ENCODE data around the gene MEIS2.

Gene MEIS2

DNA sequence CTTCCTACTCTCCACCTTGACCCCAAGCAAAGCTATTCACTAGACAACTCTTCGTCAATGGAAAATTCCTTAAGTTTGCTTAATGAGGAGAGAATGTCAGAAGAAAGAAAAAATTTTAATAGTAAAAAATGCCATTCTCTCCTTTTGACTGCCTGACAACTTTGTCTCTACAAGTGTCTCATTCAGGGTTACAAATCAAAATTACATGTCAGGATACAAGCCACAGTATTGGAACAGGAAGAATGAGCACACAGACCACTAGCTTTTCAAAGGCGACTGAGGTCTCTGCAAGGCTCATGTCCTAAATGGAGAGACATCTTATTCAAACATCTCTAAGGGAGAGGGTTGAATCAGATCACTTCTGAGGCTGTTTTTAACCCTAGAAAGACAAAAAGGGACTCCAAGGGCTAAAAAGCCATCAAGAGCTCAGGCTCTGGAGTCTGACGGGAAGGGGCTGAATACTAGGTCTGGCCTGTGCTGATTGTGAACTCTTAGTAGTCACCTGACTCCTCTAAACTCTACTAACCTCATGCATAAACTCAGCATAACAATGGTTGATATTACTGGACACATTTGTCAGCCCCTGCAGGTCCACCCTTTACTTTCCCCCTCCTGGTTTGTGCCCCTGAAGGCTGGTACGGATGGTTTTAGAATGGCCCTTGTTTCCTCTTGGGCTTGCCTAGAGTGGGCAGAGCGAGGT, 12.8 kb upstream of the MEIS2 start:
- no peak for DNase-seq (ENCODE audit: low spot score)

DNA sequence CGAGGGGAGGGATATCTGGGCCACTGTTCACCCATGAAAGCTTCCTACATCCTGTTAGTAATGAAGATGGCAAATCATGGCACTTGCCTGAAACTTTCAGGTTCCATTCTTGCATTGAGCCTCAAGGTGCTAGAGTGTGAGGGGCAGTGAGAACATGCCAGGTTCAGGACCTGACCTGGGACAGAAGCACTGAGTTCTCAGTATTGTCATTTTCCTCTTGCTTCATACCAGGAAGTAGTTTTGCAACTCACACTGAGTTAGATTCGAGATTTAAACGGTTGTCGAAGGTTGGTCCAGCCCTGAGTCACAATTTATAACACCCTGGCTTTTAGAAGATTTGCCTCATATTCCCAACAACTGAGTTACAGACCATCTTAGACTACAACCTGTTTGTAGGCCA, 11.8 kb upstream of the MEIS2 start:
- no peak for DNase-seq (ENCODE audit: low spot score)

- DNase-seq (ENCODE audit: low spot score) = no peak
These were observed 11.0 kb upstream of the MEIS2 start for GRCh38 chr15:37111427-37111717.

DNA sequence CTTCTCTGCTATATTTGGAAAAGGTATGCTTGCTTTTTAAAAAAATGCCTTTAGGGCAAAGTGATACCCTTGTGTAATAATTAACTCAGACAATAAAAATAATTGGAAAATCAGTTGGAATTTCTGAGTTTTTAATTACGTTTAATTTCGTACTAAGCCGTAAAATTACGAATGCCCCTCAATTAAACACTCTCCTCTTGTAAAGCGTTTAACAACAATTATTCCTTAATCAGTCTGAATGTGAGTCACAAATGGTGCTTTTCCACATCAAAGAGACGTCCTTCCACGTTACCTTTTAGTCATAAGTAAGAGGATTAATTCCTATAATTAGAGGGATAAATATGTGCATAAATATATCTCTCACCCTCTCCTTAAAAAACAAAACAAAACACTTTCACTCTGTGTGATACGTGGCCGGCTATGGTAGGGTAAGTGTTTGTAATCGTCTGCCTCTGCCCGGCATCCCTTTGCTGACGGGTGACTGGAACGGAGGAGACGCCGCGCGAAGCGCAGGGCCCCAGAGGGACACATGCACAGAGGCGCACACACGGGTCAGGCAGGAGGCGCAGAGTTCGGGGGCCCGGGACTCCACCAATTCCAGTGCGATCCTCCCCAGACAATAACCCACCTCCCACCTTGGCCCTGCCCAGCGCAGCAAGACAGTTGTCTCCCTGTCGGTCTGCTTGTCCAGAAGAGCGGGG, 9.7 kb upstream of the MEIS2 start:
- no peak for DNase-seq (ENCODE audit: low spot score)

DNA sequence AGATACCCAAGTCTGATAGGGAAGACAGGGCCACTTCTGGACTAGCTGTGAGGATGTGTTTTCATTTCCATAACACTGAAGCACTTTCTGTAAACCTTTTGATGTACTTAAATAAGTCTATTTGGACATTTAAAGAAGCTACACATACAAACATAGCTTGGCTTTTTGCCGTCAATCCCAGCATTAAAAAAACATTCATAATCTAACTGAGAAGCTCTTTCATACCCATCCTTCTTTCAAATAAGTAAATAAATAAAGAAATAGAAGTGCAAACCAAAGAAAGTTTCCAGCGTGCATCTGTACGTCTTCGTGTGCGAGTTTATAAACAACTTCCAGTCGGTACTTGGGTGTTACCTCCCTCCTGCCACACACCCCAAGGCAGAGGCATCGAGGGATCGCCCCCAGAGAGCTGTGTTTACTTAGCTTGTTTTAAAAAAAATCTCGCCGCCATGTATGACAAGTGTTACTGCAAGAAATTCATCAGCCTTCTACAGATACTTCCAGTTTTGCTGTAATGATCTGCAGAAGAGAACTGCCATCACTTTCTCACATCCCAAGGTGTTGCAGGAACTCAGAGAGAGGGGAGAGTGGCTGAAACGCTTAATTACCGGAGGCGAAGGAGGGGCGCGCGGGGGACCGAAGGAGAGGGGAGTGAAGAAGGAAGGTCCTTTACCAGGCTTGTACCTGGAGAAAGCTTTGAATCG, 9.0 kb upstream of the MEIS2 start:
- DNase-seq (ENCODE audit: low spot score) = no peak

DNA sequence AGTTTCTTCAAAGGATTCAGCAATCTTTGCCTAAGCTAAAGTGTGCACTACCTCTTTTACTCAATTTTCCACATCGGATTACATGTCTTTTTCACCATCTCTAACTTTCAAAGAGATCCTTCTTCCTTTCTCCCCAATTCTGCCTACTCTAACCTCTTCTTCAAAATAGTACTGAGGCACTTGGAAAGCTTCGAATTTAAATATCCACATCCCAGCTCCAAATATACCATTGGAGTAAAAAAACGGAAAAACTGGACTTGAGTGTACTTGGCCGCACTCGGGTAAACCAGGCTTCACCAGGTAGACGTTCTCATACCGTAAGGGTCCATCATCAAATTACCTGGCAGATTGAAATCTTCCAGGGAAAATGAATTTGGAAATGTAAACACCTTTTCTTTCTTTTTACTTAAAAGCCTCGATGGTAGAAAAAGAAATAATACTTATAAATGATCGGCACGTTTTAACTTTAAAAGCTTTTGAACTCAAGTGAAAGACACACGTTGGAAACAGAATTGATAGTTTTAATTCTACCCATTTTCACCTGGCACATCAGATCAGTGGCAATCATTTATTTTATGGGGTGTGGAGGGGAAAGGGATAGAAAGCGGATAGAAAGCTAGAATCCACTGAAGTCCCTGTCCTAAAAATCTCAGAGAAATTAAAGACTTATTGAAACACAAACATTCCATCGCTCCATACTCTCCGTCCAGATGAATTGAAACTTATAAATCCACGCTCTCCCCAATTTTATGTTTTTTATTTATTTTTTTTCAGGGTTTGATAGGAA, 8.2 kb upstream of the MEIS2 start:
- DNase-seq (ENCODE audit: low spot score) = no peak

DNA sequence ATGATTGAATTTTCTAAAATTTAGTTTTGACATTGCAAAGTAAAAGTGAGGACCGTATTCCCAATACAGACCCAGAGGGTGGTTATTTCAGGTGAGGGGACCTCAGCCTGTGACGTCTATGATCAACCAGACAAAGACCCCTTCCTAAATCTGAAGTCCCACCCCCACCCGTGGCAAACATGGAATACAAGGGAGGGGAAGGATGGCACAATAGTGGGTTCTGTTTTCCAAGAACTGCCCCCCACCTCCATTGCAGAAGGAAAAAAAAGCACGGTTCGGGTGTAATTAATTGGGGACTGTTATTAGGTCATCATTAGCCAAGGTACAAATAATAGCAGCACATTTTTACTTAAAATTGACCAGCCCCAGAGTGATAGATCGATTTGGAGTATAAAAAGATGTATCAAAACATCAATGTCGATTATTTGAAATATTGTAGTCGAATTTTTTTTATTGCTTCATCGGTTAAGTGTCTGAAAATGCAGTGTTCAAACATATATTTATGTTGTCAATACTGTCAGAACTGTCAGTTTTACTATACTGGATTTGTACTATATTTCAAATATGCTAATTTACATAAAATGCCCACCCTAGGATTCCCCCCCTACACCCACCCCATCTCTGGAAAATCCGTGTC, 7.5 kb upstream of the MEIS2 start:
- DNase-seq (ENCODE audit: low spot score) = no peak

GRCh38 chr15:37107071-37107743, 6.9 kb upstream of the MEIS2 start:
- DNase-seq (ENCODE audit: low spot score) = no peak

- no peak for DNase-seq (ENCODE audit: low spot score)
These were observed 6.2 kb upstream of the MEIS2 start for GRCh38 chr15:37106490-37107001.

DNA sequence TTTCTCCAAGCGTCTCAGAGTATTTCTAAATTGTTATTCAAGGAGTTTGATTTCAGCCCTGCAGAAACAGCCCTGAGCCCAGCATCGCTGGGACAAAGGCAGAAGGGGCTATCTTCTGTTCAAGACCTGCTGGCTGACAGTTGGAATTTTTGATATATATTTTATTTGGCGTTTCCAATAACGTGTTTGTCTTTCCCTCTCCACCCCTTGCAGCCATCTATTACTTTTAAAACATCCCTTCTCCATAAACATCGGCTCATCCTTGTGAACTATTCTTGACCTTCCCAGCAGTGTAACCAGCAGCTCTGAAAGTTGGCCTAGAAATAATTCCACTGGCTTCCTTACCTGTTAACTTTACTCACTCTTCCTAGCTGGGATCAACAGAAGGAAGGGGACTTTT, 5.5 kb upstream of the MEIS2 start:
- no peak for DNase-seq (ENCODE audit: low spot score)

GRCh38 chr15:37105029-37105428, 4.7 kb upstream of the MEIS2 start:
- no peak for DNase-seq (ENCODE audit: low spot score)

DNA sequence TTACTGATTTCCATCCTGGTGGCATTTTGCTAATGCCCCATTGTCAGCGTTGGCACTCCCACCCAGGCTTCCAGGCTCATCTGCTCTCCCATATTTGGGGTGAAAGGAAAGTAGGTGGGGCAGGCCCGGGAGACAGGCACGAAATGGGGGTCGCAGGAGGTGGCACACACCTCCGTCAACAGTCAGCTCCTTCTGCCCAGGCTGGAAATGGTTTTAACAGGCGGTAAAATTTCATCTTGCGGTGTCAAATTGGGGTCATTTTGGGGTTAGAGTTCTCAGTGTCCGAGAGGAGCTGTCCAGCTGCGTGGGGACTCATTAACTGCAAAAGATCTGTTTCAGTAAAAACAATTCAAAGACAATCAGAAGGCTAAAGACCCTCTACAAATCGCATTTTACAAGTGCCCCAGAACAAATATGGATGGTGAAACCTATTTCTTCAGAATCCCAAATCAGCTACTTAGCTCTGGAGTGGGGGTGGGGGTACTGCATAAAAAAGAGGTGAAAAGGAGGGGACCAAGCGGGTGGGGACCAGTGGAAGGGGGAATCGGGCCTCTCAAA, 4.2 kb upstream of the MEIS2 start:
- DNase-seq (ENCODE audit: low spot score) = no peak

DNA sequence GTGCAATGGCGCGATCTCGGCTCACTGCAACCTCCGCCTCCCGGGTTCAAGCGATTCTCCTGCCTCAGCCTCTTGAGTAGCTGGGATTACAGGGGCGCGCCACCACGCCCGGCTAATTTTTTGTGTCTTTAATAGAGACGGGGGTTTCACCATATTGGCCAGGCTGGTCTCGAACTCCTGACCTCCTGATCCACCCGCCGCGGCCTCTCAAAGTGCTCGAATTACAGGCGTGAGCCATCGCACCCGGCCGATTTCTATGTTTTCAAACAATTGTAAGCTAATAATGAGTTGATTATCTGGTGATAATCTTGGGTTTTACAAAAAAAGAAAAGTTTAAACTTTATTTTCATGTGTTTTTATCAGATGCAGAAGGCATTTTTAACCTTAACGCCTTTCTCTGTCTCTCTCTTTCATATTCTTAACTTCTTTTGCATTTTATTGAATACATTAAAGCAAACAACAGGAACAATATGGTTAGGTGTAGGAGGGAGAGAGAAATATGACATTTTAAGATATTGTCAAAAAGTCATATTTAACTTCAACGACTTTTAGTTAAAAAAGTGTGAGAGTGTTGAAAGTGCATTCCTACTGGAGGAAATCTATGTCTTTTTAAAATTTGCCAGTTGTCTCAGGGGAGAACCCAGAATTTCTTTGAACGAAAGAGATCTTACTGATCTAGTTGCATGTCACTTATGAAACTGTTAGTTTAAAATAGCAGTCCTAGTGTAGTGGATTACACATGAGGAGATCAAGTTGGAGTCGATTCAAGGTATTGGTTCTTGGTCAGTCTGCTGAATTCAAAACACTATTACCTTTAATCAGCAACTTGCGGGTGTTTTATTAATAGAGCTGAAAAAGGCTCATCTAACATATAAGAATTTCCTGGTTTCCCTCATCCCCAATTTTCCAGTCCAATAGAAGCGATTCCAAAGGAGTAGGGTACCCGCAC, 3.4 kb upstream of the MEIS2 start:
- no peak for DNase-seq (ENCODE audit: low spot score)

- DNase-seq (ENCODE audit: low spot score) = no peak
These were observed 2.8 kb upstream of the MEIS2 start for GRCh38 chr15:37103163-37103435.

GRCh38 chr15:37102305-37103162, 2.2 kb upstream of the MEIS2 start:
- DNase-seq (ENCODE audit: low spot score) = no peak

DNA sequence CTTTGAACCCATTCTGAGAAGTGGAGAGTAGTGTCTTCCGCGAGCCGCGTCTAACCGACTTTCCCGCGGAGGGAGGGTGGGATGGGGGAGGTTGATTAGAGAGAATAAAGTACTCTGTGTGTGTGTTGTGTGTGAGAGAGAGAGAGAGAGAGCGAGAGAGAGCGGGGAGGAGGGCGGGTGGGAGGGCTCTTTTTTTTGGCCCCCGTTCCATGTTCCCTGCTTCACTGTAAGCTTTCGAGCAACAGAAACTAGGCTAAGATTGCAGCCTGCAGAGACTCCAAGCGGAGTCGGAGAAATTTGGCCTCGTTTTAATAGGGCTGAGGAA, 1.6 kb upstream of the MEIS2 start:
- DNase-seq (ENCODE audit: low spot score) = no peak

- no peak for DNase-seq (ENCODE audit: low spot score)
These were observed 542 bp upstream of the MEIS2 start for GRCh38 chr15:37100966-37101215.

- no peak for DNase-seq (ENCODE audit: low spot score)
These were observed 835 bp downstream of the MEIS2 start for GRCh38 chr15:37099319-37100108.

Data from activated CD4-positive, alpha-beta T cell treated with anti-CD3 and anti-CD28 coated beads, Interleukin-2, Interleukin-4, amounts not matched to agents 100 ng/mL and 50 ng/mL, durations not matched to agents 16 hours and 8 hours (primary cell).